ENCODE results near the gene CSTPP1.
"Not testable (repeated sequence)": the region's sequence is repeated elsewhere in the genome, so short reads cannot be mapped to it uniquely, and the experiment has no call there.

The CSTPP1 gene

DNA sequence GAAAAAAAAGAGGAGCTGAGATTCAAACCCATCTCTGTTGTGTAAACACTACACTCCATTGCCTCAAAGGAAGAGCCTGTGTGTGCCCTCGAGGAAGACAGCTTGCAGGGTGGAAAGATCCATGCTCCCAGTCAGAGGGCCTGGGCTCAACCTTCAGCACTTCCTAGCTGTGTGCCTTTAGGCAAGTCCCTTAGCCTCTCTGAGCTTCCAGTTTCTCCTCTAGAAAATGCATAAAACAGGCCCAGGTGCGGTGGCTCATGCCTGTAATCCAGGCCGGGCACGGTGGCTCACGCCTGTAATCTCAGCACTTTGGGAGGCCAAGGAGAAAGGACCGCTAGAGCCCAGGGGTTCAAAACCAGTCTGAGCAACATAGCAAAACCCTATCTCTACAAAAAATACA, 244.7 kb downstream of the CSTPP1 start:
- DNase-seq (ENCODE audit: low spot score): no peak

DNA sequence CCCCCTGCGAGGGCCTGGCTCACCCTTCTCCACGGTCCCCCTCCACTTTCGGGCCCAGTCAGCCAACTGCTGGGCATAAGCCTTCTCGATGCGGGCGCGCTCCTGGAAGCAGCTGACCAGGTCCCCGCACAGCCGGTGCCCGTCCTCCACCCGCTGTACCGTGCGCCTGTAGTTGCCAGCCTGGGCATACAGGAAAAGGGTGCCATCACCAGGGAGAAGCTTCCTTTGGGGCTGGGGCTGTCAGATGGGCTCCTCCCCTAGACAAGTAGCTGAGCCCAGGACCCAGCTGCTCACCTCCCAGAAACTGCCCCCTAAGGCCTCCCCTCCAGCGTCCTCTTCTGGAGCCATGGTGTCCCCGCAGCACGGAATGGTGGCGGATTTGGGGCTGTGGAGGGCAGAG, 245.8 kb downstream of the CSTPP1 start:
- DNase-seq (ENCODE audit: low spot score): no peak

DNA sequence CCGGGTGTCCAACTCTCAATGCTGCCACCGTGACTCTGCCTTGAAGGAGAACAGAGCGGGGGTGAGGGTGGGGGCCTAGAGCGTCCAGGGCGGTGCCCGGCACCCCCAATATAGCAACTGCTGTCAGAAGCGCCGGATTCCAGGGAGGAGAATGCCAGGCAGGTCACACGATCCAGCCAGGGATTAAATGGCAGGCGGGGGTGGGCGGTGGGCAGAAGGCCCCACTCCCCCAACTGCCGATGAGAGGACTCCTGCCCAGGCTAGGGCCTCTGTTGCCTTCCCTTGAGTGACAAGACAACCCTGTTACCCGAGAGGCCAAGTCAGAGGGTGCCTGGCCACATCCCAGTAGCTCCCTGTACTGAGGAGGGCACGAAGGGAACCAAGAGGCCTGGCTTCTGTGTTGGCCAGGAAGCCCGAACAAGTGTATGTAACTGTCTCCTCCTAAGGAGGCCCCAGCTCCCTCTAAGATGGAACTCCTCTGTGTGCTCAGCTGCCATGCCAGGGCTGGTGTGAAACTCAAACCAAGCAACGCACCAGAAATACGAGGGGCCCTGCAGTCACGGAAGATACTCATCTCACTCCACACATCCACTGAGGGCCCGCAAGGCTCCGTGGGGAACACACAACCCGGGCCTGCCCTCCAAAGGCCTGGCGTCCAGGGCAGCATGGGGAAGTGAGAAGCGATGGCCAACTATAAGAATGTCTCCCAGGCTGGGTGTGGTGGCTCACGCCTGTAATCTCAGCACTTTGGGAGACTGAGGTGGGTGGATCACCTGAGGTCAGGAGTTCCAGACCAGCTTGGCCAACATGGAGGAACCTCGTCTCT, 246.7 kb downstream of the CSTPP1 start:
- no peak for DNase-seq (ENCODE audit: low spot score)

DNA sequence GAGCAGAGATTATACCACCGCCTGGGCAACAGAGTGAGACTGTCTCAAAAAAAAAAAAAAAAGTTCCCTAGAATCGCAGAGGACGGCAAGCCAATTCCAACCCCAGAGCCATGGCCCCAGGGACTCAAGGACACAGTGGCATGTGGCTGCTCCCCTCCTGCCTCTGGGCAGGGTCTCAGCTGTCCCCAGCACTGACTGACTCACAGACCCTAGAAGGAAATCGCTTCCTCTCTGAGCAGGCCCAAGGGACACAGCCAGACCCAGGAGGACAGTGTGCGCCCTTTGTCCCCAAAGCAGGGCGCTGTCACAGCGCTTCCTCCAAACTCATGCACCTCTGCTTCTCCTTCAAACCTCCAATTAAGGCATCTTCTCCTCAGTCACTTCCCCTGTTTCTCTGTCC, 247.4 kb downstream of the CSTPP1 start:
- no peak for DNase-seq (ENCODE audit: low spot score)

DNA sequence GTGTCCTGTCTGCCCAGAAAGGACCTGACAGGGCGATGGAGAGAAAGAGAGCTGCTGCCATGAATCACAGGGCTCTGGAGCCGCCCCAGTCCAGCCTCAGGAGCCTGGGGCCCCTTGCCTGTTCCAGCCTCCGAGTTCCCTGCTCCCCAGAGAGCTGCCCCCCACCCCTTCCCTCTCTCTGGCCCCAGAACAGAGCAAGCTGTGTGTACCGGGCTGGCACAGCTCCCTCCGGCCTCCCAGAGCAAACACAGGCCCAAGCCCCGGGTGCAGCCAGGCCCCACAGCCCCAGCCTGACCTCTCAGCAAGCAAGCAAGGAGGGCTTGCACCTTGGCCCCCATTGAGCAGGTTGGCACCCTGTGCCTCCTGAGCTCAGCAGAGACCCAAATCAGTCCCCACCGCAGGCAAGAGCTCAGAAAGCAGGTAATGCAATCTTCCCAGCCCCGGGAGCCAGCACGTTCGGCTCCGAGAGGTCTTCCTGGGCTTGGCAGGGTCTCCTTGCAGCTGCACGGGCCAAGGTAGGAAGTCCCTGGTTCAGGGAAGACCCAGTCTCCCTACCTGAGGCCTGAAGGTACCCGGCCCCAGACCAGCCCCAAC, 248.2 kb downstream of the CSTPP1 start:
- no peak for DNase-seq (ENCODE audit: low spot score)

DNA sequence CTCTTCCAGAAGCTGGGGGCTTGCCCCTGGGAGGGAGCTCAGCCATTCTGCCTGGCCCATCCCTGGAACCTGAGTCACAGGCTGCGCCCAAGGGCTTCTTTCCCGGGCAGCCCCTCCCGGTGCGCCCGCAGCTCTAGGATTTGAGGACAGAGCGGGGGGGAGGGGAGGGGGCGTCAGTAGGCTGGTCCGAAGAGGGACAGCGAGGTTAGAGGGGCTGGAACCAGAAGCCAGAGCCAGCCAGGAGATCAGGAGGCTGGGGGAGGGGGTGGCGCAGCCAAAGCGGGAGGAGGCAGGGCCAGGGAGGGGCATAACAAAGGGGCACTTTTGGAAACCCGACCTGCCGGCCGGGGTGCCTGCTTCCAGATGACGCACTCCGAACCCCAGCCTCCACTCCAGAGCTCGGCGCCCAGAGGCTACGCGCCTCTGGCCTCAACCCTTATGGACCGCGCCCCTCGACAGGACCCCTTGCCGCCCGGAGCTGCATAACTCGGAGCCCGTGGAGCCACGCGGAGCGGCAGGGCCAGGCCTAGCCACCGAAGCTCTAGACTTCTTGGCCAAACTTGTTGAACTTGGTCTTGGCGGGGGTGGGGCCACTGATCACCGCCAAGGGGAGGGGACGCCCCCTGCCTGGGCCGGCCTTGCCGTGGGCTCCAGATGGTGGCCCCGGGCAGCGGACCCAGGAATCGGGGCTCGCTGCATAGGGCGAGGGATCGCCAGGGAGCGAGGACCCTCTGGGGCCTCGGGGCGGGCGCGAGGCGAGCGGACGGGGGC, 248.9 kb downstream of the CSTPP1 start:
- peak; percentile 58 for DNase-seq (ENCODE audit: low spot score)

DNA sequence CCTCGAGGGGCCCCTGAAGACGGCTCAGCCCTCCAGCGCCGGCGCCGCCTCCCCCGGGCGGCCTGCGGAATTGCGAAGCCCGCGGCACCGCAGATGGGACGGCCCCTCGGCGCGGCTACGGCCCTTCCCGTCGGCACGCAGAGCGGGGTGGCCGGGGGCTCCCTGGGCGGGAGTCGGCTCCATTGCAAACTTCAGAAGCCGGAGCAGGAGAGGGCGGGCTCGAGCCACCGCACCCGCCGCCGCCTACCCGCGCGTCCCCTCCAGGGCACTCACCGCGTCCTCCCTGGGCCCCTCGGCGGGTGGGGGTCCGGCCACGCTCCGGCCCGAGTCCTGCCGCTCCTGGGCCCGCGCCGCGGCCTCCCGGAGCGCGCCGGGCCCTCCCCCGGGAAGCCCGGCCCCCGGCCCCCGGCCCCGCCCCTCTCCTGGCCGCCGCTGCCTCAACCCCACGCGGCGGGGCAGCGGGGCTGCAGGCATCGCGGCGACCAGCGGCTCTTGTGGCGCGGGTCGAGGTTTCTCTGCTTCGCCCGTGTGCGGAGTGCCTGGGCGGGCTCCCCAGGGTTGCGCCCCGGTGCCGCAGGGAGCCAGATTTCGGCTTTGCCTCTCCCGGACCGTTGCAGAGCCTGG, 249.6 kb downstream of the CSTPP1 start, which contains the start of gene PACSIN3:
PACSIN3 (minus strand) TSS at position 359 of the 624 bp plus-strand sequence. CDS start 3,707 bp downstream, outside the sequence.
- peak; percentile 81 for DNase-seq (ENCODE audit: low spot score)

DNA sequence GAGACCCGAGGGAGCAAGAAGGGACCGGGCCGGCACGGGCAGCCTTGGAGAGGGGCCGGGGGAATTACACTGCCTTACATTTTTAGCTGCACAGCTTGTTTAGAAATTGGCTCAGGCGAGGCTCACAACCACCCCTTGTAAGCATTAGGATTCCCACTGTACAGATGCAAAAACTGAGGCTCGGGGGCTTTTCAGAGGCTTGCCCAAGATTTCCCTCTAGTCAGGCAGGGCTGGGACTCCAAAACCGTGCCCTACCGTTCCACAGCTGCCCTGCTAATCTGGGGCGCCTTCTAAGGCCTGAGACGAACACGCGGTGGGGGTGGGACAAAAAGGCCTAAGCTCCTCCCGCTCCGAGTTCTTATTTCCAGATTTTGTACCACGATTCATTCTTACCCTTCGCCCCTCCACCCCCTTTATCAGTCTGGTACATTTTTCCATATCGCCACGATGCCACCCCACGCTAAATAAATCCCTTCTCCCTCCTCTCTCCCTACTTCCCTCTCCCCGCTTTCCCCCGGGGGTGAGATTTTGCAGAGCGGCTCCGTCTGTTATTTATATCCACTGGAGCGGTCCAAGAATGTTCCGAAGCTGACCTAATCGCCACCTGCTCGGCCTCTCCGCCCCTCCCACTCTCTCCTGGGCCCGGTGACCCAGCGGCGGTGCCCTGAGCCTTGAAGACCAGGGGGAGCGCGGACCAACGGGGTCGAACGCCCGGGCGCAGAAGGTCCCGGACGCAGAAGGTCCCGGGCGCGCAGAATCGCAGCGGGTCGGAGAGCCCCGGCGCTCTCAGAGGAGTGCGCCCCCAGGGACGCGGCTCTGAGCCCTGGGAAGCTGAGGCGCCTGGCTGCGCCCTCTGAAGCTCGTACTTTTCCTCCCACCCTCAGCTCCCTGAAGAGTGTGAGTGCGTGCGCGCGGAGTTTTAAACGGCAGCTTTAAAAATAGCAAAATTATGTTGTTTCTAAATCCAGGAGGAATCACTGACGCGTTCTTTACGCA, 250.4 kb downstream of the CSTPP1 start:
- peak; percentile 55 for DNase-seq (ENCODE audit: low spot score)

DNA sequence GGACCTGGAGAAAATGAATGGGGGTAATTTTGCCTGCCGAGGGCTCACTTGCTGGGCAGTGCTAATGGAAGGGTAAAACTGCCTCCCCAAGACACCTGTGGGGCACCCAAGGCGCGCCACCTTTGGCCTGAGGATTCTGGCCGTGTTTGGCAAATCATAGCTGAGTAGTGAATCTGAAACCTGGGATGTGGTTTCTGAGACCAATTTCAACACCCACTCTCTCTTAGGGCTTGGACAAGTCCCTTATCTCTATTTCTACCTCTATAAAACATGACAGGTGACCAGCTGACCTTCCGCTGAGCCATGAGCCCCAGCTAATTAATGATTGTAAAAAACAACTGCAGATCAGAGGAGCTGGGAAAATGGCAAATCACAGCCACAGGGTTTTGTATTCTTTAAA, 251.2 kb downstream of the CSTPP1 start:
- no peak for DNase-seq (ENCODE audit: low spot score)

DNA sequence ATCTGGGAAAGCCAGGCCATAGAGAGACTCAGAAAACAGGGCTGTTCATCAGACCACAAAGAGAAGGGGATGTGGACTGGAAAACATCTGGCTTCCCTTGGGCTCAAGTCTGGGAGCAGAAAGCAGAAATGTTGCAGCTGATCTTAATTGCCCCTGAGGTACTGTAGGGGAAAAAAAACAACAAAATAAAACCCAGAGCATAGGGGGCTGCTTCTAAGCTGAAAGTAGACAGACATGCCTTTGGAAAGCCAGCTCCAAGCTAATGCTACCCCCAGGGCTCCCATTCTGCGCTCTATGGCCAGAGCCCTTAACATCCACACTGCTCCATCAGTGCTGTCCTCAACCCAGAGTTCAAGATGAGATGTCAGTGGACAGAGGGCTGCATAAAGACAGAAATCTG, 251.7 kb downstream of the CSTPP1 start:
- no peak for DNase-seq (ENCODE audit: low spot score)

DNA sequence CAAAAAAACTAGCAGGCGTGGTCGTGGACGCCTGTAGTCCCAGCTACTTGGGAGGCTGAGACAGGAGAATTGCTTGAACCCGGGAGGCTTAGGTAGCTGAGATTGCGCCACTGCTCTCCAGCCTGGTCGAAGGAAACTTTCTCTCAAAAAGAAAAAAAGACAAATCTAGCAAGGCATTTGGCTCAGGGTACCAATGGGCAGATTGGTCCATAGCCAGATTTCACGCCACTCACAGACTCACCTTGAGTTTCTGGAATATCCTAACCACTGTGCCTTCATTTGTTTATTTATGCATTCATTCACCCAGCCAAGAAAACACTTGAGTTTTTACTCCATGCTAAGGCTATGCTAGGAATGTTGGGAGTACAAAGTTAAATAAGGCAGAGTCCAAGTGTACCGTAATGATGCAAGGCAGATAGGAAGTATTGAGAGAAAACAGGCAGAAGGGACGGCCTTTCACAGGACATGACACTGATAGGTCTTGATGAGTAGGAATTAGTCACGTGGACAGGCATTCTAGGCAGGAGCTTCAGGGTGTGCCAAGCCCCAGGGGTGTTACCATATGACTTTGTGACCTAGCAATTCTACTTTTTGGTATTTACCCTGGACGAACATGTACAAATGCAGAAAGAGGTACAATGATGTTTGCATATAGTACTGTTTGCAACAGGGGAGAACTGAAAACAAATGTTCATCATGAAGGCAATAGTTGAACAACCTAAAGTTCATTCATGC, 252.7 kb downstream of the CSTPP1 start:
- DNase-seq (ENCODE audit: low spot score): peak; percentile 78

DNA sequence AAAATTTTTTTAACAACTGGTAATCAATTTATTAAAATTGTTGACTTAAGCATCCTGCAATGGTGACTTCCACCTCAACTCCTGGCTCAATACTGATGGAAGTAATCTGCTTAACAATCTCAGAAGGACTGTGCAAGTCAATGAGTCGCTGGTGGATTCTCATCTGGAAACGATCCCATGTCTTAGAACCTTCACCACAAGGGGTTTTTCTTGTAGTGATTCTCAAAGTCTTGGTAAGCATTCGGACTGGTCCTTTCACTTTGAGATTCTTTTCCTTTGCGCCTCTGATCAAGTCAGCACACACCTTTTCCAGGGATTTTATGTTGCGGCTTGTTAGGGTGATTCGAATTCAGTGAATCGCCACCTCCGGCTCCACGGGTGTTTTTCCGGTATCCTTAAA, 254.6 kb downstream of the CSTPP1 start:
- DNase-seq (ENCODE audit: low spot score): not testable (repeated sequence)

DNA sequence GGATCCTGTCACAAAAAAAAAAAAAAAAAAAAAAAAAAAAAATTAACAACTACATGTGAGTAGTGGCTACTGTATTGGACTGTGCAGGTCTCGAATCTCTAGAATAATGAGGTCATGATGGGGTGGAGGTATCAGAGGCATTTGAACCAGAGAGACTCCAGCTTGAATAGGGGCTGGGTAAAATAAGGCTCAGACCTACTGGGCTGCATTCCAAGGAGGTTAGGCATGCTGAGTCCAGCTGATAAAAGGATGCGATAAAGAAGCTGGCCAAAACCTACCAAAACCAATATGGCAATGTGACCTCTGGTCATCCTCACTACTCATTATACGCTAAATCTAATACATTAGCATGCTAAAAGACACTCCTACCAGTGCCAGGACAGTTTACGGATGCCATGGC, 255.6 kb downstream of the CSTPP1 start:
- no peak for DNase-seq (ENCODE audit: low spot score)

DNA sequence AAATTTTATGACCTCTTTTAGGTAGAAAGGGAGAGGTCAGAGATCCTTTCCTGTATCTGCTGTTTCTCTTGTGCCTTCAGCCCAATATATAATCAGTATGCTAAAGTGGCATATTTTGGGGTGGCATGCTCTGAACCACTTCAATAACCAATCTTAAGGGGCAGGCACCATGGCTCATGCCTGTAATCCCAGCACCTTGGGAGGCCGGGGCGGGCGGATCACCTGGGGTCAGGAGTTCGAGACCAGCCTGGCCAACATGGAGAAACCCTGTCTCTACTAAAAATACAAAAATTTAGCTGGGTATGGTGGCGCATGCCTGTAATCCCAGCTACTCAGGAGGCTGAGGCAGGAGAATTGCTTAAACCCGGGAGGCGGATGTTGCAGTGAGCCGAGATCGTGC, 261.6 kb downstream of the CSTPP1 start:
- DNase-seq (ENCODE audit: low spot score): not testable (repeated sequence)

DNA sequence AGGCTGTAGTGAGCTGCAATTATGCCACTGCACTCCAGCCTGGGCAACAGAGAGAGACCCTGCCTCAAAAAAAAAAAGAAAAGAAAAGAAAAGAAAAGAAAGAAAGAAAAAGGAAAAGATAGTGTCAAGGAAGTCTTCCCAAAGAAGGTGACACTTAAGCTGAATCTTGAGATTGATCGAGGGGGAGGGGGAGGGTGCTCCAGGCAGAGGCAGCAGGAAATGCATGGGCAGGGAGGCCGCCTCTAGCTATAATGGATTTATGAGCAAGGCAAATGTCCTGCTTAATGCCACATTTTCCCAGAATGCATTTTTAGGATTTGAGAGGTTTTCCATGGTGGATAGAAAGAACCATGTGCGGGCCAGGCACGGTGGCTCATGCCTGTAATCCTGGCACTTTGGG, 264.5 kb downstream of the CSTPP1 start:
- DNase-seq (ENCODE audit: low spot score): no peak

DNA sequence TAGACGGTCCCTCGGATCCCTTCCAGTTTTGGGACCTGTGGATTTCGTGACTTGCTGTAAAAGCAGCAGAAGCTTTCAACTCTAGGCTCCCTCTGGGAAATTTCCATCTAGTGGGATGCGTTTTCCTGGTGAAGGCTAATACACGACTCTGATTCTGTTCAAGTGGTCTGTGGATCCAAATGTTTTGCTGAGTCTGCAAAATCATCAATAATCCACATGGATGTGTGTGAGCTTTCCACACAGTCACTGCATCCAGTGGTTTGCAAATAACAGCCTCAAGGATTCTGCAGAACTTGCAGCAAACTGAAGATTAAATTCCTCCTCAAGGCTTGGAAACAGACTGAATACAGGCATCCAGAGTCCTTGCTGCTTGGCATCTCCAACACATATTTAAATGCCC, 266.0 kb downstream of the CSTPP1 start:
- DNase-seq (ENCODE audit: low spot score): no peak

DNA sequence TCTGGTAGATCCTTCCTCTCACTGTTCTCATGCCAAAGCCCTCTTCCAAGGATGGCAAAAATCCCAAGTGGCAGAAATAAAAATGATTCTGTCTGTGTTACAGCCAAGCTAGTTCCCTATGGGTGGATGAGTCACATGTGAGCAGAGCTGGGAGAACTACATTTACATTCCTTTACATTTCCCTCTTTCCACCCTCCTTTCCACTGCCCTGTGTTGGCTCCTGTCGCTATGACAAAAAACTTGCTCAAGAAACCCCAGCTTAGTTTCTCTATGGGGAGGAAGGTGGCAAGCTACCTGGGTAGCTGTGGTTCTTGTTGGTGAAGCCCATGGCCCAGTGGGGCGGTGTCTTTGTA, 268.1 kb downstream of the CSTPP1 start:
- DNase-seq (ENCODE audit: low spot score): no peak

DNA sequence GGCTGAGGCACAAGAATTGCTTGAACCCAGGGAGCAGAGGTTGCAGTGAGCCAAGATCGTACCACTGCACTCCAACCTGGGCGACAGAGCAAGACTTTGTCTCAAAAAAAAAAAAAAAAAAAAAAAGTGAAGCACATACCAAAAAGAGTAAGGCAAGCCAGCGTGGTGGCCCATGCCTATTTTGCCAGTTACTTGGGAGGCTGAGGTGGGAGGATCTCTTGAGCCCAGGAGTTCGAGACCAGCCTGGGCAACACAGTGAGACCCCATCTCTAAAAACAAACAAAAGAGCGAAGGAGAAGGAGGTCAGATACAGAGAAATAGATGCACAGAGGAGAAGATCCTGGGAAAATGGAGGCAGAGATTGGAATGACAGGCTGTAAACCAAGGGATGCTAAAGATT, 270.0 kb downstream of the CSTPP1 start:
- not testable (repeated sequence) for DNase-seq (ENCODE audit: low spot score)

DNA sequence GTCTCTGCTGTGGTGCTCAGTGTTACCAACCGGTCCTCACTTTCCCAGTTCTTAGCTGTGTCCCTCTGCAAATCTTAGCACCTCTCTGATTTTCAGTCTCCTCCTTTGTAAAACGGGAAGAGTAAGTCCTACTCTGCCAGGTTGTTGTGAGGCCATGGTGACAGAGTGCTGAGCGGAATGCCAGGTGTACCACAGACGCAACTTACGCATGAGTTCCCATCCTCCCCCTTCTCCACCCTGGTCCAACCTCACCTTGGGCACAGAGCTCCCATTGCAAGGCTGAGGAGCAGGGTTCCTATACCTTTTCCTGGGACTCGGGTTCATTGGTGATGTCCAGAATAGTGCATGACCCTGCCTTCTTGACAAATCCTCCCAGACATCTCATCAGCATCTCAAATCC, 270.9 kb downstream of the CSTPP1 start:
- no peak for DNase-seq (ENCODE audit: low spot score)

DNA sequence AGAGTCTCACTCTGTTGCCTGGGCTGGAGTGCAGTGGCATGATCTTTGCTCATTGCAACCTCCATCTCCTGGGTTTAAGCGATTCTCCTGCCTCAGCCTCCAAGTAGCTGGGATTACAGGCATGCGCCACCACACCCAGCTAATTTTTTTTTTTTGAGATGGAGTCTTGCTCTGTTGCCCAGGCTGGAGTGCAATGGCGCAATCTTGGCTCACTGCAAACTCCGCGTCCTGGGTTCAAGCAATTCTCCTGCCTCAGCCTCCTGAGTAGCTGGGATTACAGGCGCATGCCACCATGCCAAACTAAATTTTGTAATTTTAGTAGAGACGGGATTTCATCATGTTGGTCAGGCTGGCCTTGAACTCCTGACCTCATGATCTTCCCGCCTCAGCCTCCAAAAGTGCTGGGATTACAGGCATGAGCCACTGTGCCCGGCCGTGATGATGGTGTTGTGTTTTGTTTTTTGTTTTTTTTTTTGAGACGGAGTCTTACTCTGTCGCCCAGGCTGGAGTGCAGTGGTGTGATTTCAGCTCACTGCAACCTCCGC, 271.5 kb downstream of the CSTPP1 start:
- DNase-seq (ENCODE audit: low spot score): not testable (repeated sequence)
